ENCODE results near the gene GRB10.

DNA sequence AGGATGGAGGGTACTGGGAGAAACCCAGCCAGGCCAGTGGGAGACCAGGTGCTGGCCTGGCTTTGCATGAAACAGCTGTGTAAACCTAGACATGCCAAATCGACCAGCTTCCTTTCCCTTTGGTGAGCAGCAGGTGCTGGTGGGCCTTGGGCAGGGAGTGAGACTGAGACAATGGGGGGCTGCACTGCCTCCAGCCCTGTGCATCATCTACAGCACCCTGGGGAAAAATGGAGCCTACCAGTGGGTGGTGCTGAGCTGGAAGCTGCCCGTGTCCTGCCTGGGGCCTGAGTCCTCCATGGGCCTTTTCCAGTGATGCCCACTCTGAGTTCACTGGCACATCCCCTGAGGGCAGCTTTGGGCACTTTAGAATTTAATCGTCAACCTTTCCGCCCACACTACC lies 198.3 kb downstream of the GRB10 start:
- TF ChIP-seq CTCF (IDR thresholded peaks at IDR 0.05) (no peak), REST (IDR thresholded peaks at IDR 0.05; ENCODE audit: insufficient read depth in 1 of 2, low read depth in 2 of 2, low read length in 1 of 2) (no peak), POLR2AphosphoS5 (IDR thresholded peaks at IDR 0.05; ENCODE audit: low read depth, low read length) (no peak)
